Medulla oblongata (tissue), 1 donor: ENCODE data around the gene MED27.

ENCODE experiments used
- DNase-seq: peaks from one replicate; pipeline ENCODE4 v3.0.0-alpha.2; 2015; ENCODE audit errors: extremely low spot score

The MED27 gene

DNA sequence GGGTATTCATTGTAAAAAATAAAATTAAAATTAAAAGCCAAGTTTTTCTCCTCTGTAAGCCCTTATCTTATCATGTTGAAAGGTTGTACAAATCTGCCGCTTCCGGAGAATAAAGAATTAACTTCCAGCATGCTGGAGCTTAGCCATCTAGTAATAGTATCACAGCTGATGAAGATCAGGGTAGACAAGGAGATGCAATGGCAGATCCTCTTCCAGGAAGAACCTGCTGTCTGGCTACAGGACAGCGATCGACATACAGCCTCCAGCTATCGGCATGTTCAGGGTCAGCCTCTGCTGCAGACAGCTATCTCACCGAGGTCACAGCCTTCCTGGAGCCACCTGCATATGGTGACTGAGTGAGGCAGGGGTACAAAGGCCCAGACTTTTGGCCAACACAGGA, 82.6 kb downstream of the MED27 start:
- DNase-seq: no peak

DNA sequence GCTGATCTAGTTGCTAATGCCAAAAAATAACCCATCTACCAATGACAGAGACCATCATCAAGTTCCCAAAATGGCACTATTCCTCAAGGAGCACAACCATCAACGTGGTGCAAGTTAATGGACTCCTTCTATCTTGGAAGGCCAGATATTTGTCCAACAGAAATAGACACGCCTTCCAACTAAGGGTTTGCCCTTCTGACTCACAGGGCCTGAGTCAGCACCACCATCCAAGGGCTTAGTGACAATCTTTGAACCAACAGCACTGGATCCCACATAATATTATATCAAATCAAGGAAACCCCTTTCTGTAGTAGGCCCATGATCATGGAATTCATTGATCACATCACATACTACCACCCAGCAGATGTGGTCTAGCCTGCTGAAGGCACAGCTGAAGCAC, 84.3 kb downstream of the MED27 start:
- DNase-seq: no peak

DNA sequence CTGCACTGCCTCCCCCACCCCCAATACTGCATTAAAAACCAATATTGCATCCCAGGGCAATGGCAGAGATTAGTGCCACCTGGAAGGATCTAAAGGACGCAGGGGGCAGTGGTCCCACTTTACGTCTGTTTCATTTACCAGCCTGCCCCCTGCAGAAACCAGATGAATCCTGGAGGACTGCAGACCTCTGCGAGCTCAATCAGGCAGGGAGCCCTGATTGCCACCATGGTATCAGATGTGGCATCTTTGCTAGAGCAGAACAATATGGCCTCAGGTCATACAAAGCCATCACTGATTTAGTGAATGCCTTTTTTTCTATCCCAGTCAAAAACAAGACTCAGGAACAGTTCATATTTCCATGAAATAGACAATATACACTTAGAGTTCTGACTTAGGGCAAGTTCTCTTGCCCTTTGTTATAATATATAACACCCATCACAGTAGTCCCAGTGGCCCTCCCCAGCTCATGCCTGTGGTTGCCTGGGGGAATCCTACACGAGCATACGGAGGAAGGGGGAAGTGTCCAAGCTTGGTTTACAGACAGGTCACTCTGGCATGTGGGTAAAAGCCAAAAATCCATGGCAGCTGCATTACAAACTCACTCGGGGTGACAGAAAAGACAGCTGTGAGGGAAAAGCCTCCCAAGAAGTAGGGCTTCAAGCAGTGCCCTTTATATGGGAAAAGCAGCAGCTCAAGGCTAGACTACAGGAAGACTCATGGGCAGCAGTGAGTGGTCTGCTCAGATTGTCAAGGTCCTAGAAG, 85.1 kb downstream of the MED27 start:
- no peak for DNase-seq

DNA sequence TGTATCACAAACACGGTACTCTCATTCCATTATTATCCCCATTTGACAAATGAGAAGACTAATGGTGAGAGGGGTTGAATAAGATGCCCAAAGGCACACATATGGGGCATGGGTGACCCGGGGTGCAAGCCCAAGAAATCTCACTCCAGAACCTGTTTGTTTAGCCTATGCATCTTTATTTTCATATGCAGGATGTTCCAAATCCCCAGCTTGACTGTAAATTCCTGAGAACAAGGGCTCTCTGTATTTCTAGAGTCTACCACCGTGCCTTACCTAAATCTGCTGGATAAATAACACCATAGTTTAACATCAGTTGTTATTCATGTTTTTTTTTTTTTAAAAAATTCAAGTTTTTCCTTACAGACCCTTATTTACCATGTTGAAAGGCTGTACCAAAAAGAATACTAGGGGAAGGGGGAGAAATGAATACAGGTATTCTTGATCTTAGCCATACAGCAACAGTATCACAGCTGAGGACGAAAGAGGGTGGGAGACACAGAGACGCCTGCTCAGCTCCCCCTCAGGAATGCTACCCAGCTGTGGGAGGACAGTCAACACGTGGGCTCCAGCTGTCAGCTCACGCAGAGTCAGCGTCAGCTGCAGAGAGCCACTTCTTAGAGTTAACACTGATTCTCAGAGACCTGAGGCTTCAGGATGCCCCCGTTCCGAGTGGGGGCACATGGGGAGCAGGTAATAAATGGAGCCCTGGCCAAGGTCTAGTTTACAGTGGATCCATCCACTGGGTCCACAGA, 86.6 kb downstream of the MED27 start:
- DNase-seq: no peak

DNA sequence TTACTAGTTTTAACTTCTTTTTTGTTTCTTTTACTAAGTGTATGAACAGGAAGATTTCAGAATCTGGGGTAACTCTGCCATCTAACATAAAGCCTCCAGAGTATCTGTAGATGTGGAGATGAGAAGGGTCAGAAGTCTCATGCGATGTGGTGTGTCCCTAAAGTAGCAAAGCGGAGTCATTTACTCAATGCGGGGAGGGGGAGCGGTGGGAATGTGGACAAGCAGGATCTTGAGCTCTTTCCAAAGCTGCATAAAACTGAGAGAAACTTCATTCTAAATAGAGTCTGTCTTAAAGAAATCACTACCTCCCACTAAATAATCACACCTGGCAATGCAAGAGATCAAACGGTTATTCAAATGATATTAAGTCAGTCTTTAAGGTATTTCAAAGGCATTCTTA, 92.4 kb downstream of the MED27 start:
- DNase-seq: no peak

DNA sequence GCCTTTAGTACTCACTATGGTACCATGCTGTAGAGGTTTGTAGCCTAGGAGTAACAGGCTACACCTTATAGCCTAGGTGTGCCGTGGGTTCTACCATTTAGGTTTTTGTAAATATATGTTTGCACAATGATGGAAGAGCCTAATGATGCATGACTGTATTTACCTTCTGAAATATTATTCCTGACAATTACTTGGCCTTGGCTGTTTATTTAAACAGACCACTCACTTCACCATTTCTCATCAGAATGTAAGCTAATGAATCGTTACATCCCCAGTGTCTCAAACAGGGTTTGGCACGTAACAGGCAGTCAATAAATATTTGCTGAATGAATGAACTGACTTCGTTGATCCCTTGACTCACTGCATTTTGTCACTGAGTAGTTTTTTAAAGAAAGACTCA, 93.1 kb downstream of the MED27 start:
- no peak for DNase-seq

DNA sequence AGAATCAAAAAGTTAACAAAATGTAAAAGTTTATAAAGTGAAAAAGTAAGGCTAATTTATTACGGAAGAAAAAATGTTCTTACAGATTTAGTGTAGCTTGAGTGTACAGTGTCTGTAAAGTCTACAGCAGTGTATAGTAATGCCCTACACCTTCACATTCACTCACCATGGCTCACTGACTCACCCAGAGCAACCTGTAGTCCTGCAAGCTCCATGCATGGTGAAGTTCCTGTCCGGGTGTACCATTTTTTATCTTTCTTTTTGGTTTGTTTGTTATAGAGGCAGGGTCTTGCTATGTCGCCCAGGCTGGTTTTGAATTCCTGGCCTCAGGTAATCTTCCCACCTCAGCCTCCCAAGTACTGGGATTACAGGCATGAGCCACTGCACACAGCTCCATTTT, 93.6 kb downstream of the MED27 start:
- no peak for DNase-seq

DNA sequence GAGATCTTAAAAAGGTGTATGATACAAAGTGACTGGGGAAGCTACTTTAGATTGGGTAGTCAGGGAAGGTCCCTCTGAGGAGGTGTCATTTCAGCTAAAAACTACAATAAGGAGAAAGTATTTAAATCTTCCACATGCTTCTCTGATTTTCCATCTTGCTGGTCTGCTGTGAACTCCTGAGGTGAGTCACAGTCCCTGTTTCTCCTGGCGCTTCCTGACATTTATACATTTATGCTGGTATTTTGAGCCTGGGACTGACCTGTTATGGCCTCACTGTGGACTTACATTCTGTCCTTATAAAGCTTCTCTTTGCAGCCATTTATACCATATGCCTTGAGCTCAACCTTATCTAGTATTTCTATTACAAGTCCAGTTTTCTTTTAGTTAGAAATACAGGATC, 95.1 kb downstream of the MED27 start:
- no peak for DNase-seq

DNA sequence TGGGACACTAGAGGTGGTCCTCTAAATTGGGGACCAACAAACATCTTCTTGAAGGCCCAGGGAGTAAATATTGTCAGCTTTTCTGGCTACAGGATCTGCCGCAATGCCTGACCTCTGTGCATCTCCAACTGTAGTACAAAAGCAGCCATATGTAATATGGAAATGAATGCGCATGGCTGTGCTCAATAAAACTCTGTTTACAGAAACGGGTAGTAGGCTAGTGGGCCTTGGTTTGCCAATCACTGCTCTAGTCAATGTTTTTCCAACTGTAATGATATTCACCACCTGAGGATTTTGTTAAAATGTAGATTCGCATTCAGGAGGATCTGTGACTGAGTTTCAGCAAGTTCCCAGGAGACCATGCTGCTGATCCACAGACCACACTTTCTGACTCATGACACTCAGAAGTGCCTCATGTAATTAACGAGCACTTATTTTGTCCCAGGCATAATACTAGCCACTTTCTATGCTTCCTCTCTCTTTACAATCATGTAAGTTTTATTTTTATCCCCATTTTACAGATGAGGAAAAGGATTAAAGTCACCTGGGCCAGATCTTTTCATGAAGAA, 96.9 kb downstream of the MED27 start:
- DNase-seq: no peak

DNA sequence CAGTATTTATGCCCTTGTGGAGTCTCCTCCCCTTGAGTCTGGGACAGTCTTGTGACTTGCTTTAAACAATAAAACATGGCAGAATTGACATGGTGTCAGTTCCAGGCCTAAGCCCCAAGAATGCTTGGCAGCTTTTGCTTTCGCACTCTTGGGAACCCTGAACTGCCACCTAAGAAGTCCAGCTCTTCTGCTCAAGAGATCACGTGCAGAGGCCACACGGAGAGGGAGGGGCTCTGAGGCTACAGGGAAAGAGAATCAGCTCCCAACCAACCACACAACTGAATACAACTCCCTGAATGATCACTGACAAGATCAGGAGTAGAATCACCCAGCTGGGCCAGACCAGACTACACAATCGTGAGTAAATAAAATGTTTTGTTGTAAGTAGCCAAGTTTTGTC, 97.6 kb downstream of the MED27 start:
- no peak for DNase-seq

DNA sequence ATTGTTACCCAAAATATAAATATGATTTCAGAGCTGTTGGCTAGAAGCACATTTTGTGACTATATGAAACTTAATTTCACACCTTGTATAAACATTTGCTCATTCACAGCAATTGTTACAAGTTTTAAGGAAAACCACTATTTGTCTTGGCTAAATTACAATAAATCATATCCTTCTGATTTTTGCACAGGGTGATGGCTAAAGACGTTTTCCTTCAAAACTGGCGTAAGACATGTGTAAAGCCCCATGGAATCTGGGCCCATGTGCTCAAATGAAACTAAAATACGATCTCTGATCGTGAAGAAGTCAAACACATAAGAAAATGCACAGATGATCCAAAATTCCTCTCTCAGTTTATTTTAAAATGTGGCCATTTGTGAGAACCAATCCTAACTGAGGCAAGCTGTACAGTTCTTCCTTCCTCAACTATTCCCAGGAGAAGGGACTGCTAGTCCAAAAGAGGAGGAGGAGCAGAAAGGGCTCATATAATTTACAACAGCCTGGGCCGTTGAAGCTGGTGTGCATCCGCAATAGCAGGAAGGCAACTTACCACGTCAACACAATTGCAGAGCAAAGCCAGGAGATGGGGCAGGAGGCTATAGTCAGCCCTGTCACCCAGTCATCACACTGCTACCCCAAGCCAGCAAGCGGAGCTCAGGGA, 98.4 kb downstream of the MED27 start:
- no peak for DNase-seq

DNA sequence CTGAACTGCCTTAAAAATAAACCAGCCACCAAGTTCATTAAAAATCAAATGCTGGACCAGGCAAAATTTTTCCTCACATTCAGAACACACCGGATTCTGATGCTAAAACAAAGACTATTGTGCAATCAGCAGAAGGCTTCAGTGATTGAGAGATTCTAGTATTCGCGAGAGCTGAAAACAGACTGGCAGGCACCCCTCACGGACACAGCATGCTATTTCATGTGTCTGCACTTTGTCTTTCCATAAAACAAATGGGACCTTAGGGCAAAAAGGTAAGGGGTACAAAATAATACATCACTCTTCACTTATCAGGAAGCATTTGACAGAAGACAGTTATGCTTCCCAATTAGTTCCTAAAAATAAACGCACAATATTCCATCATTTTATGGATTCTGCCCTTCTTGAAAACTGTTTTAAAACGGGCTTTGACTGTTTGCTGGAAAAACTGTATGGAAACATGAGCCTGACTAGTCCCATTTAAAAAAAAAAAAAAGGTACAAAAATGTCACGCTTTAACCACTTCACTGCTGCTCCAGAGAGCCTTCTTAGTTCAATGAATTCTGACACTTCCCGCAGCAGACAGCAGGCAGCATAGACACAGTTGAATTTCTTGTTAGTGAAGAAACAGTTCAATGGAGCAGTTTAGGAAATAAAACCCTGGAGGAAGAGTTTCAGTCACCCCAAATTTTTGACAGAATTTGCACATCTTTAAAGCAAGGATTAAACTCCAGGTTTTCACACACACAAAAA, 99.2 kb downstream of the MED27 start:
- DNase-seq: peak; percentile 72

DNA sequence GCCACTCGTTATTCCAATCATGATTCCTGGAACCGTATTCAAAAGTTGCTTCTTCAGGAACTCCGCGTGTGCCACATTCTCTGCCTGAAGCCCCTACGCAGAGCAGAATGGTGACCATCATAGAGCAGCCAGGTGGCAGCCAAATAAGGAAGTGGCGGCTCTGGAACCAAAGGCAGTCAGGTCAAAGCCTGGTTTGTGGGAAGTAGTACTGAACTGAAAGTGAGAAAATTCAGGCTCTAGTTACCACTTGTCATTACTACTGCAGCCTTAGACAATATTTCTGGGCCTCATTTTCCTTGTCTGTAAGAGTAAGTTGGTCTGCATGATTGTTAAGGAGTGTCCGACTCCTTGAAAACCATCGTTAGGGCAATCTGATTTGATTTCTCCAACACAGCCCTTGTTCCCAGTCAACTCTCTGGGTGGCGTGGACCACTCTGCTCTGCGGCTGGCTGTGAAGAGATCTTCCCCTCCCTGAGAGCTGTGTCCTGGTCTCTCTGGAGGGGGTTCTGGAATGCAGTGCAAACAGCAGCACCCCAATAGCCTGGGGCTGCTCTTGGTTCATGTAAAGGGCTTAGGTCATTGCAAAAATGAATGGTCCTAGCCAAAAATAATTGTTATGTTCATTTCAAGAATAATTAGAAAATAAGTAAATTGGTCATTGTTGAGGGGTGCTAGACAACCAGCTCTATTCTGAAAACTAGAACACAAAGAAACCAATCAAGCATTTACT, 102.4 kb downstream of the MED27 start:
- DNase-seq: no peak

DNA sequence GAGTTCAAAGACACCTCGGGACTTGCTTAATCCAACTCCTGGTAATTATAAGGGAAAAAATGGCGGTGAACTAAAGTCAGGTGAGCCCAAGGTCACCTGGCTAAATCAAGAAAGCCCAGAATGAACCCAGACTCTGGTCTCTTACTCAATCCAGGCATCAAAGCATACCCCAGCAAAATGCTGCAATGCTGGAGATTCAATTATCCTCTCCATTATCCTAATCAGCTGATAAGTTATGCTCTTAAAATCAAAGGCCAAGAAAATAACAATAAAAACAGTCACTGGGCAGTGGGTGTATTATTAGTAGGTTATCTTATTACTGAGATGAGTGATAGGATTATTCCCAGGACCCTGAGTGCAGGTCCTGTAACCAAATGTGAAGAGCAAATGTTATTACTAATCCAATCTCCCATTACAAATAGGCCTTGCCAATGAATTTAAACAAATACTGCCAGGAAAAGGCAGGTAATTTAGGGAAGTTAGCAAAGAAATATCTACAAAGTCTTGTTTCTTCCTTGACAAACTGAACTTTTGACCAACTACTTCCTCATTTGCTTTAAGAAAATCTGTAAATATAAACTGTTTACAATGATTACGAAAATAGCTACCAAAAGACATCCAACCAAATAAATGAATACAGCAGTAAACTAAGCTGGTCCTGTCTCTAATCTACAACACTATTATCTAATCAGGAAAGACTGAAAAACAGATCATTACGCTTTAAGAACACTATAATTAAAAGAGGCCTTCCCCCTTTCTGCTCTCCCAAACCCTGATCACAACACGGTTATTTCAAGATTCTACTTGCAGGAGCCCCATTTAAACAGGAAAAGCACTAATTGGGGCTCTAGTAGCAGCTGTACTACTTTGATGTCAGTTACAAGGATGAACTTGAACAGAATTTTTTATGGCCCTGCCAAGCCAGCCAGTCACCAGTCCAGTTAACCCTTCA, 103.2 kb downstream of the MED27 start:
- DNase-seq: no peak

DNA sequence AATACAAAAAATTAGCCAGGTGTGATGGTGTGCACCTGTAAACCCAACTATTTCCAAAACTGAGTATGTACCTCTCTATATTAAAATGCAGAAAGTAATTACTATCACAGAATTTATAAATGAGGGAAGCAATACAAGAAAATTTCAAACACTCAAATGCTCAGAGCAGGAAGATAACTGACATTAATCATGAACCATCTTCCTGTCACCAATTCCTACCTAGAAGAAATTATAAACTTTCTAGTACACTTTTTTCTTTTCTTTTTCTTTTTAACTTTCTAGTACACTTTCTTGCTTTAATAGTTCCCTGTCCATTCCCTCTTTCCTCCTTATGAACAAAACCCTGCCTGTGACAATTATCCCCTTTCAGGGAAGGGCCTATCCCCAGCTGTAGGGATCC, 106.8 kb downstream of the MED27 start:
- no peak for DNase-seq

DNA sequence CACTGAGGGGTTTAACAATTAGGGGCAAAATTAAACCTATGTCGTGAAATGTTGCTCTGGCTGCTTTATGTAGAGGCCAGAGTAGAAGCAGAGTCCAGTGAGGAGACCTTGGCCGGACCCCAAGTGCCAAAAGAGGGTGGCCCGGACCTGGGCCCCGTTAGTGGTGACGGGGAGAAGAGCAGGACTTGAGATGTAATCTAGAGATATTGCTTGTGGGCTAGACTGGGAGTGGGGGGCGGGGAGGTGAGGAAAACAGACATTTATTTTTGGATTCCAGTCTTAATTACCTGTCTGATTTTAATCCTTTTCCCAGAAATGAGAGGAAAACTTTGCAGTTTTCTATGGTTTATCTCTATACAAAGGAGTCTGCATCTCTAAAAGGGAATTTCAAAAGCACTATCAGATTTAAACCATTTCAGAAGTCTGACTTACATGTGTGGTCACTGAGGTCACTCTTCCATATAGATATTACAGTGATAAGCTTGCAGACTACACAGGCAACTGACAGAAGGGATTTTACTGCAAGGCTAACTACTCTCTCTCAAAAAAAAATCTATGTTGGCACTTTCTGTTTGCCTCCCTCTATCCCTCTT, 108.1 kb downstream of the MED27 start:
- no peak for DNase-seq

DNA sequence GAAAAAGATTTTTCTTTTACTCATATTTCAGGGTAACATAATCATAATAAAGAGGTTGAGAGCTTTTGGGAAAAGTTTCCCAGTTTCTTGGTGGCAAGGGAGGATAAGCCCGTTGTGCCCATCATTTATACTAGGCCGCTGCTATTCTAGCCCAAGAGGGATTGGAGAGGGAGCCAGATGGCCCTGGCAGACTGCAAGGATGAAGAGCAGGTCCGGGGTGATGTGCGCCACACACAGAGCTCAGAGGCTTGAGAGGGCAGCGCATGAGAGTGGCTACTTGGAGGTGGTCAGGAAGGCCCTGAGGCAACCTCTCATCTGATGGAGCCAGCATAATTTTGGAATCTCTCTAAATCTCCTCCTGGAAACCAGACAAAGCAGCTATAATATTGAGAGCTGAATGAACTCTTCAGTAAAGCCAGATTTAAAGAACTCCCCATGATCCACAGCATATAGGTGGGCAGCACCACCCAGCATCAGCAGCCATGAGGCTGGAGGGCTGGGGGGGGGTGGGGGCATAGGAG, 110.1 kb downstream of the MED27 start:
- DNase-seq: no peak

DNA sequence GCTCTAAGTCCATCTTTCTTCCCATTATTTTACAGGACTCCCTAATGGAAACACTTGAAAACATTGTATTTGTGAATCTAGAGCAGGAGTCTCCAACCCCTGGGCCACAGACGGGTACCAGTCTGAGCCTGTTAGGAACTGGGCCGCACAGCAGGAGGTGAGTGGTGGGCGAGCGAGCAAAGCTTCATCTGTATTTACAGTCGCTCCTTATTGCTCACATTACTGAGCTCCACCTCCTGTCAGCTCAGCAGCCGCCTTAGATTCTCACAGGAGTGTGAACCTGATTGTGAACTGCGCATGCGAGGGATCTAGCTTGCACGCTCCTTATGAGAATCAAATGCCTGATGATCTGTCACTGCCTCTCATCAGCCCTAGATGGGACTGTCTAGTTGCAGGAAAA, 111.0 kb downstream of the MED27 start:
- no peak for DNase-seq

DNA sequence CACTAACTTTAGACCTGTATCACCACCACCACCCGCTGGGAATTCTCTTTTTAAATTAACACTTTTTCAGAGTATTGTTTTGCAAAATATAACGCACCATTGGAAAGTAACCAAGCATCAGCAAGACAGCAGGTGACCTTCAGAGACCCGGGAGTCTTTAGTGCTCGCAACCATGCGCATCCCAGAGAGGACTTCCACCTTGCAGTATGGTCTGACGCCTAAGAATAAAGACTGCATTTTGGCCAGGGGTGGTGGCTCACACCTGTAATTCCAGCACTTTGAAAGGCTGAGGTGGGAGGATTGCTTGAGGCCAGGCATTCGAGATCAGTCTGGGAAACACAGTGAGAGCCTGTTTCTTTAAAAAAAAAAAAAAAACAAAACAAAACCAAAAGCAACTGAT, 113.8 kb downstream of the MED27 start:
- DNase-seq: no peak
